ENCODE data around the gene FKBP7. TPM values are rescaled to one million over a fixed set of nuclear protein-coding genes. Genes with fewer than 3 reads are reported as not detected.

FKBP7 gene
- total and polyA plus RNA-seq, 2 of the 13 experiments (the other 11 are each of a cell fraction or from before 2014, with no cell fraction given) = 12.4 to 14.8 TPM

- TF ChIP-seq, protein P1, sequence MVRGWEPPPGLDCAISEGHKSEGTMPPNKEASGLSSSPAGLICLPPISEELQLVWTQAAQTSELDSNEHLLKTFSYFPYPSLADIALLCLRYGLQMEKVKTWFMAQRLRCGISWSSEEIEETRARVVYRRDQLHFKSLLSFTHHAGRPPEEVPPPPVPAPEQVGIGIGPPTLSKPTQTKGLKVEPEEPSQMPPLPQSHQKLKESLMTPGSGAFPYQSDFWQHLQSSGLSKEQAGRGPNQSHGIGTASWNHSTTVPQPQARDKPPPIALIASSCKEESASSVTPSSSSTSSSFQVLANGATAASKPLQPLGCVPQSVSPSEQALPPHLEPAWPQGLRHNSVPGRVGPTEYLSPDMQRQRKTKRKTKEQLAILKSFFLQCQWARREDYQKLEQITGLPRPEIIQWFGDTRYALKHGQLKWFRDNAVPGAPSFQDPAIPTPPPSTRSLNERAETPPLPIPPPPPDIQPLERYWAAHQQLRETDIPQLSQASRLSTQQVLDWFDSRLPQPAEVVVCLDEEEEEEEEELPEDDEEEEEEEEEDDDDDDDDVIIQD (CRISPR knock-in tag; IDR thresholded peaks at IDR 0.05; ENCODE audit: low read depth) = 0 out of 2 replicates have a peak, but pooled peaks have one; percentile 23
- peak; percentile 94 for TF ChIP-seq ZMYM4 (CRISPR knock-in tag; IDR thresholded peaks at IDR 0.05)
- no peak; the same call in 1 of the 2 replicates for TF ChIP-seq KLF9 (CRISPR knock-in tag; IDR thresholded peaks at IDR 0.05; ENCODE audit: low read depth)
- peak; percentile 79; the same call in 1 of the 2 replicates for TF ChIP-seq ZFP1 (CRISPR knock-in tag; IDR thresholded peaks at IDR 0.05)
- TF ChIP-seq ZNF614 (CRISPR knock-in tag; IDR thresholded peaks at IDR 0.05; ENCODE audit: borderline replicate concordance) = peak; percentile 84; the same call in 1 of the 2 replicates
- TF ChIP-seq, protein P2, sequence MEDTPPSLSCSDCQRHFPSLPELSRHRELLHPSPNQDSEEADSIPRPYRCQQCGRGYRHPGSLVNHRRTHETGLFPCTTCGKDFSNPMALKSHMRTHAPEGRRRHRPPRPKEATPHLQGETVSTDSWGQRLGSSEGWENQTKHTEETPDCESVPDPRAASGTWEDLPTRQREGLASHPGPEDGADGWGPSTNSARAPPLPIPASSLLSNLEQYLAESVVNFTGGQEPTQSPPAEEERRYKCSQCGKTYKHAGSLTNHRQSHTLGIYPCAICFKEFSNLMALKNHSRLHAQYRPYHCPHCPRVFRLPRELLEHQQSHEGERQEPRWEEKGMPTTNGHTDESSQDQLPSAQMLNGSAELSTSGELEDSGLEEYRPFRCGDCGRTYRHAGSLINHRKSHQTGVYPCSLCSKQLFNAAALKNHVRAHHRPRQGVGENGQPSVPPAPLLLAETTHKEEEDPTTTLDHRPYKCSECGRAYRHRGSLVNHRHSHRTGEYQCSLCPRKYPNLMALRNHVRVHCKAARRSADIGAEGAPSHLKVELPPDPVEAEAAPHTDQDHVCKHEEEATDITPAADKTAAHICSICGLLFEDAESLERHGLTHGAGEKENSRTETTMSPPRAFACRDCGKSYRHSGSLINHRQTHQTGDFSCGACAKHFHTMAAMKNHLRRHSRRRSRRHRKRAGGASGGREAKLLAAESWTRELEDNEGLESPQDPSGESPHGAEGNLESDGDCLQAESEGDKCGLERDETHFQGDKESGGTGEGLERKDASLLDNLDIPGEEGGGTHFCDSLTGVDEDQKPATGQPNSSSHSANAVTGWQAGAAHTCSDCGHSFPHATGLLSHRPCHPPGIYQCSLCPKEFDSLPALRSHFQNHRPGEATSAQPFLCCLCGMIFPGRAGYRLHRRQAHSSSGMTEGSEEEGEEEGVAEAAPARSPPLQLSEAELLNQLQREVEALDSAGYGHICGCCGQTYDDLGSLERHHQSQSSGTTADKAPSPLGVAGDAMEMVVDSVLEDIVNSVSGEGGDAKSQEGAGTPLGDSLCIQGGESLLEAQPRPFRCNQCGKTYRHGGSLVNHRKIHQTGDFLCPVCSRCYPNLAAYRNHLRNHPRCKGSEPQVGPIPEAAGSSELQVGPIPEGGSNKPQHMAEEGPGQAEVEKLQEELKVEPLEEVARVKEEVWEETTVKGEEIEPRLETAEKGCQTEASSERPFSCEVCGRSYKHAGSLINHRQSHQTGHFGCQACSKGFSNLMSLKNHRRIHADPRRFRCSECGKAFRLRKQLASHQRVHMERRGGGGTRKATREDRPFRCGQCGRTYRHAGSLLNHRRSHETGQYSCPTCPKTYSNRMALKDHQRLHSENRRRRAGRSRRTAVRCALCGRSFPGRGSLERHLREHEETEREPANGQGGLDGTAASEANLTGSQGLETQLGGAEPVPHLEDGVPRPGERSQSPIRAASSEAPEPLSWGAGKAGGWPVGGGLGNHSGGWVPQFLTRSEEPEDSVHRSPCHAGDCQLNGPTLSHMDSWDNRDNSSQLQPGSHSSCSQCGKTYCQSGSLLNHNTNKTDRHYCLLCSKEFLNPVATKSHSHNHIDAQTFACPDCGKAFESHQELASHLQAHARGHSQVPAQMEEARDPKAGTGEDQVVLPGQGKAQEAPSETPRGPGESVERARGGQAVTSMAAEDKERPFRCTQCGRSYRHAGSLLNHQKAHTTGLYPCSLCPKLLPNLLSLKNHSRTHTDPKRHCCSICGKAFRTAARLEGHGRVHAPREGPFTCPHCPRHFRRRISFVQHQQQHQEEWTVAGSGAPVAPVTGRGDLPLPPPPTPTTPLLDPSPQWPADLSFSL (CRISPR knock-in tag; IDR thresholded peaks at IDR 0.05) = no peak
- TF ChIP-seq ZSCAN20 (CRISPR knock-in tag; IDR thresholded peaks at IDR 0.05; ENCODE audit: borderline replicate concordance) = peak; percentile 48
- TF ChIP-seq MBNL3 (CRISPR knock-in tag; conservative IDR thresholded peaks at IDR 0.05) = no peak
- TF ChIP-seq DPF2 (CRISPR knock-in tag; IDR thresholded peaks at IDR 0.05; ENCODE audit: borderline replicate concordance, low read depth) = no peak; the same call in 1 of the 2 replicates
- 0 out of 2 replicates have a peak, but pooled peaks have one; percentile 35 for TF ChIP-seq ZBTB7A (CRISPR knock-in tag; IDR thresholded peaks at IDR 0.05)
- TF ChIP-seq EP300 (IDR thresholded peaks at IDR 0.05; ENCODE audit: low read depth in 2 of 2, low read length in 2 of 2) = peak in 1 of 2 experiments; percentile 14; a peak in 1 of 4 replicates
- TF ChIP-seq EP300 (CRISPR knock-in tag; IDR thresholded peaks at IDR 0.05; ENCODE audit: borderline replicate concordance) = peak; percentile 65; the same call in 1 of the 2 replicates
- peak; percentile 64; the same call in 1 of the 2 replicates for TF ChIP-seq REXO4 (CRISPR knock-in tag; IDR thresholded peaks at IDR 0.05; ENCODE audit: borderline replicate concordance)
- TF ChIP-seq POLR2AphosphoS5 (IDR thresholded peaks at IDR 0.05; ENCODE audit: low read depth, low read length) = peak; percentile 94
- TF ChIP-seq ZKSCAN8 (CRISPR knock-in tag; IDR thresholded peaks at IDR 0.05; ENCODE audit: borderline replicate concordance) = peak; percentile 44; the same call in 1 of the 2 replicates
- TF ChIP-seq, protein P3, sequence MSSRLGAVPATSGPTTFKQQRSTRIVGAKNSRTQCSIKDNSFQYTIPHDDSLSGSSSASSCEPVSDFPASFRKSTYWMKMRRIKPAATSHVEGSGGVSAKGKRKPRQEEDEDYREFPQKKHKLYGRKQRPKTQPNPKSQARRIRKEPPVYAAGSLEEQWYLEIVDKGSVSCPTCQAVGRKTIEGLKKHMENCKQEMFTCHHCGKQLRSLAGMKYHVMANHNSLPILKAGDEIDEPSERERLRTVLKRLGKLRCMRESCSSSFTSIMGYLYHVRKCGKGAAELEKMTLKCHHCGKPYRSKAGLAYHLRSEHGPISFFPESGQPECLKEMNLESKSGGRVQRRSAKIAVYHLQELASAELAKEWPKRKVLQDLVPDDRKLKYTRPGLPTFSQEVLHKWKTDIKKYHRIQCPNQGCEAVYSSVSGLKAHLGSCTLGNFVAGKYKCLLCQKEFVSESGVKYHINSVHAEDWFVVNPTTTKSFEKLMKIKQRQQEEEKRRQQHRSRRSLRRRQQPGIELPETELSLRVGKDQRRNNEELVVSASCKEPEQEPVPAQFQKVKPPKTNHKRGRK (CRISPR knock-in tag; IDR thresholded peaks at IDR 0.05) = peak; percentile 46; the same call in 1 of the 2 replicates
- TF ChIP-seq MTA1 (CRISPR knock-in tag; IDR thresholded peaks at IDR 0.05; ENCODE audit: borderline replicate concordance) = peak; percentile 53; the same call in 1 of the 2 replicates
- TF ChIP-seq TERF1 (CRISPR knock-in tag; IDR thresholded peaks at IDR 0.05) = peak; percentile 87; the same call in 1 of the 2 replicates
Observed at GRCh38 chr2:178450774-178451525, 27.4 kb downstream of the FKBP7 start, which contains the start of the genes PJVK and PRKRA (continued).
